Hepatocyte (in vitro differentiated cells): ENCODE measurements around the gene CHST15. TPM values are rescaled to one million over a fixed set of nuclear protein-coding genes. Genes with fewer than 3 reads are reported as not detected.

Experiments
- DNase-seq: peaks from one replicate; pipeline ENCODE4 v3.0.0-alpha.2; 2016; ENCODE audit warnings: low spot score
- H2AFZ ChIP-seq: fragments of 200-600 bp; sonication (generic); 2 replicates; pipeline ENCODE4 v1.6.0; 2016; ENCODE audit warnings: antibody characterized with exemption, mild to moderate bottlenecking
- H3K27ac ChIP-seq: fragments of 200-600 bp; sonication (generic); 2 replicates; pipeline ENCODE4 v1.5.1; 2016; ENCODE audit warnings: mild to moderate bottlenecking
- H3K27me3 ChIP-seq: fragments of 200-600 bp; sonication (generic); 2 replicates; pipeline ENCODE4 v1.6.1; 2016
- H3K36me3 ChIP-seq: fragments of 200-600 bp; sonication (generic); replicated peaks from 2 replicates; pipeline ENCODE4 v1.5.1; 2016; ENCODE audit warnings: low read depth; ENCODE audit not compliant: insufficient read depth
- H3K4me1 ChIP-seq: fragments of 200-600 bp; sonication (generic); 2 replicates; pipeline ENCODE4 v1.5.1; 2016; ENCODE audit warnings: mild to moderate bottlenecking, moderate library complexity; ENCODE audit not compliant: insufficient read depth
- H3K4me2 ChIP-seq: fragments of 200-600 bp; sonication (generic); 2 replicates; pipeline ENCODE4 v1.6.0; 2016
- H3K4me3 ChIP-seq: fragments of 200-600 bp; sonication (generic); 2 replicates; pipeline ENCODE4 v1.5.1; 2016; ENCODE audit warnings: mild to moderate bottlenecking
- H3K79me2 ChIP-seq: fragments of 200-600 bp; sonication (generic); 2 replicates; pipeline ENCODE4 v1.6.0; 2017; ENCODE audit warnings: mild to moderate bottlenecking
- H3K9me2 ChIP-seq: fragments of 200-600 bp; sonication (generic); replicated peaks from 2 replicates; pipeline ENCODE4 v1.6.0; 2017; ENCODE audit warnings: mild to moderate bottlenecking; ENCODE audit not compliant: insufficient read depth
- H3K9me3 ChIP-seq: fragments of 200-600 bp; sonication (generic); 2 replicates; pipeline ENCODE4 v1.5.1; 2016; ENCODE audit warnings: low read depth, mild to moderate bottlenecking
- H4K20me1 ChIP-seq: fragments of 200-600 bp; sonication (generic); 2 replicates; pipeline ENCODE4 v1.6.0; 2016; ENCODE audit warnings: mild to moderate bottlenecking; ENCODE audit not compliant: insufficient read depth, poor library complexity, severe bottlenecking
- EZH2 ChIP-seq: fragments of 200-600 bp; sonication (generic); IDR thresholded peaks from 2 replicates; pipeline ENCODE4 v1.6.1; 2016; ENCODE audit warnings: antibody characterized with exemption, mild to moderate bottlenecking, borderline replicate concordance
- EZH2phosphoT487 ChIP-seq: fragments of 200-600 bp; sonication (generic); IDR thresholded peaks from one replicate; pipeline ENCODE4 v1.6.1; 2018; ENCODE audit warnings: antibody characterized with exemption, mild to moderate bottlenecking, low read depth, moderate library complexity; ENCODE audit not compliant: unreplicated experiment, severe bottlenecking
- WGBS: methylation state at CpG from one replicate; pipeline ENCODE4 v1.1.6; 2016; ENCODE audit warnings: low lambda C conversion rate; ENCODE audit errors: missing lambda C conversion rate; 5-methylcytosine and 5-hydroxymethylcytosine counted together
- polyA plus RNA-seq: library from polyadenylated mRNA; unstranded; fragments of >200 nt; fragmentation: Nextera tagmentation; extraction: Ambion mirVana; gene quantifications from 2 replicates; pipeline ENCODE4 v1.2.1, GENCODE V29; 2016
- total RNA-seq: library from RNA; depleted of rRNA; stranded (reverse); fragments of >200 nt; gene quantifications from 2 replicates; pipeline ENCODE4 v1.2.3, GENCODE V29; 2014
- TF ChIP-seq, protein P1 (sequence below): fragments of 200-600 bp; sonication (generic); IDR thresholded peaks from 2 replicates; pipeline ENCODE4 v1.5.1; 2016; ENCODE audit warnings: antibody characterized with exemption, mild to moderate bottlenecking; ENCODE audit not compliant: poor library complexity

Gene CHST15
- total and polyA plus RNA-seq, 2 experiments from 2014 or later, result 3.9 to 4.5 TPM

DNA sequence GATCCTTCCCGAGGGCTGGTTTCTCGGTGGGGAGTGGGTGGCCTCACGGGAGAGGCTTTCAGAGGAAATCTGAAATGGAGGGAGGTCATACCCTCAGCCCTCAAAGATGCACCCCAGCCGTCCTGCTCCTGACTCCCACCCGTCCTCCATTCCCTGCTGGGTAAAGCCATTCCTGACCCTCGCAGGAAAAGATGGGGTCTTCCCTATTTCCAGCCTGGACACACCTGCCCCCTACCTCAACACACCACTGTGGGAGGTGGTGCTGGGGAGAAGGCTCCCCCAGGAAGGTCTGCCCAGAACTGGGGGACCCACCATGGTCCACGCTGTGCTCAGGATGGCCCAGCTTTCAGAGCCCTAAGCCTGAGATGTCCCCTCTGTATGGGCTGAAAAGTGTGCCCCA is 86.9 kb downstream of the CHST15 start:
- no peak overlapping the region for H2AFZ ChIP-seq
- H3K9me3 ChIP-seq, result no peaks in the 10 kb centered on the region
- no peaks in the 10 kb centered on the region for H4K20me1 ChIP-seq
- H3K79me2 ChIP-seq, result no peaks in the 10 kb centered on the region
- no peak overlapping the region for H3K4me3 ChIP-seq
- H3K9me2 ChIP-seq, result no peaks in the 10 kb centered on the region
- H3K36me3 ChIP-seq, result no peaks in the 10 kb centered on the region
- H3K4me1 ChIP-seq, result no peaks in the 10 kb centered on the region
- H3K4me2 ChIP-seq, result no peak overlapping the region
- H3K27me3 ChIP-seq, result no peaks in the 10 kb centered on the region
- 83% methylated on average over 7 of the region's 7 CpGs for WGBS
- TF ChIP-seq EZH2phosphoT487, result no peak
- no peak for TF ChIP-seq EZH2
- TF ChIP-seq, protein P1, sequence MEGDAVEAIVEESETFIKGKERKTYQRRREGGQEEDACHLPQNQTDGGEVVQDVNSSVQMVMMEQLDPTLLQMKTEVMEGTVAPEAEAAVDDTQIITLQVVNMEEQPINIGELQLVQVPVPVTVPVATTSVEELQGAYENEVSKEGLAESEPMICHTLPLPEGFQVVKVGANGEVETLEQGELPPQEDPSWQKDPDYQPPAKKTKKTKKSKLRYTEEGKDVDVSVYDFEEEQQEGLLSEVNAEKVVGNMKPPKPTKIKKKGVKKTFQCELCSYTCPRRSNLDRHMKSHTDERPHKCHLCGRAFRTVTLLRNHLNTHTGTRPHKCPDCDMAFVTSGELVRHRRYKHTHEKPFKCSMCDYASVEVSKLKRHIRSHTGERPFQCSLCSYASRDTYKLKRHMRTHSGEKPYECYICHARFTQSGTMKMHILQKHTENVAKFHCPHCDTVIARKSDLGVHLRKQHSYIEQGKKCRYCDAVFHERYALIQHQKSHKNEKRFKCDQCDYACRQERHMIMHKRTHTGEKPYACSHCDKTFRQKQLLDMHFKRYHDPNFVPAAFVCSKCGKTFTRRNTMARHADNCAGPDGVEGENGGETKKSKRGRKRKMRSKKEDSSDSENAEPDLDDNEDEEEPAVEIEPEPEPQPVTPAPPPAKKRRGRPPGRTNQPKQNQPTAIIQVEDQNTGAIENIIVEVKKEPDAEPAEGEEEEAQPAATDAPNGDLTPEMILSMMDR, result no peak
- no peak overlapping the region for H3K27ac ChIP-seq
- no peak for DNase-seq

DNA sequence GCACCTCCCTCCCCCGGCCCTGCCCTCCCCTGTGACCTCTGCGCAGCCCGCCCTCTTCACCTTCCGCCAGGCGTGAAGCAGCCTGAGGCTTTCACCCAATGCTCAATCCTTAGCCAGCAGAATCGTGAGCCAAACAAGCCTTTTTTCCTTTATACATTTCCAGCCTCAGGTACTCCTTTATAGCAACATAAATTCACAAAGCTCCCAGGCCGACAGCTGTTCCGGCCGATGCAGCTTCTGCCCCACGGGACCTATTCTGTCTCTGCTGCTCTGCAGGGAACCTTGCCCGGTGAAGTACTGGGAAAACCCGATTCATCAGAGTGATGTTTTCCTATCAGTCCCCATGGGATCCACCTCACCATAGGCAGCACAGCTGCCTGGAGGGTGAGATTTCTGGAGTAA is 87.4 kb downstream of the CHST15 start:
- Histone ChIP-seq H3K9me2 (no peaks in the 10 kb centered on the region), H3K9me3 (no peaks in the 10 kb centered on the region), H3K27me3 (no peaks in the 10 kb centered on the region), H4K20me1 (no peaks in the 10 kb centered on the region), H3K4me2 (no peak overlapping the region), H3K4me1 (no peaks in the 10 kb centered on the region), H3K4me3 (no peak overlapping the region), H3K27ac (no peak overlapping the region), H3K79me2 (no peaks in the 10 kb centered on the region), H3K36me3 (no peaks in the 10 kb centered on the region), H2AFZ (no peak overlapping the region)
- TF ChIP-seq, protein P1, result no peak
- TF ChIP-seq EZH2phosphoT487, result no peak
- no peak for TF ChIP-seq EZH2
- 69% methylated on average over 12 of the region's 12 CpGs for WGBS
- DNase-seq, result no peak

DNA sequence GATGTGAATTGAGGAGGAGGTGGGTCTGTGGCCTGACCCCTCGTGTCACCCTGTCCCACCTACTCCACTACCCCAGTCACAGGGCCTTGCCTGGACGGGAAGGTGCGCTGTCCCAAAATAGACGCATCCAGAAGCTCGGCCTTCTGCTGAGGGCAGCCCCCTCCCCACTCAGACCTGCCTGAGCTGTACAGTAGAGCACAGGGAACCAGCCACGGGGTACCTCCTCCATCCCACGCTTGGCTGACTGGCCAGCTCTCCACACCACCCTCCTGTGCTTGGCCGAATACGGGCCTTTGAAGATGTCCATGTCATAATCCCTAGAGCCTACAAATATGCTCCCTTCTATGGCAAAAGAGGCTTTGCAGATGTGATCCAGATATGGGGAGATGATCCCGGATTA is 88.3 kb downstream of the CHST15 start:
- Histone ChIP-seq H3K9me2 (no peaks in the 10 kb centered on the region), H3K27me3 (no peaks in the 10 kb centered on the region), H3K27ac (no peak overlapping the region), H3K4me1 (no peaks in the 10 kb centered on the region), H3K4me3 (no peak overlapping the region), H3K79me2 (no peaks in the 10 kb centered on the region), H3K9me3 (no peaks in the 10 kb centered on the region), H2AFZ (no peak overlapping the region), H3K36me3 (no peaks in the 10 kb centered on the region), H4K20me1 (no peaks in the 10 kb centered on the region), H3K4me2 (no peak overlapping the region)
- WGBS, result 90% methylated on average over 10 of the region's 10 CpGs
- no peak for DNase-seq
- TF ChIP-seq EZH2 (no peak), EZH2phosphoT487 (no peak)
- TF ChIP-seq, protein P1, result no peak

DNA sequence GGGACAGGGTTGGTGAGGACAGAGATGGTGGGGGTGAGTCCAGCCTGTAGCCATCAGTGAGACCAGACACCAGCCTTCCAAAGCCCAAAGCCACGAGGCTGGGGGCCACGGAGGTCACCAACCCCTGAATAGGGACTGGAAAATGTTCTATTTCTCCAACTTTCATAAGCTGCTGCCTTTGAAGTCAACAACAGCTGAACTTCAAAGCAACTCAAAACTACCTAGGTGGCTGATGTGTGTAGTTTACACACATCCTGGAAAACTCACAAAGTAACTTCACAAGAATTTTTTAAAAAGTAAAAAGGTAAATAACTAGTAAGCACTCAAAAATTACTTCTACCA is 88.8 kb downstream of the CHST15 start:
- H2AFZ ChIP-seq, result no peak overlapping the region
- H3K36me3 ChIP-seq, result no peaks in the 10 kb centered on the region
- no peaks in the 10 kb centered on the region for H3K9me2 ChIP-seq
- H3K4me2 ChIP-seq, result no peak overlapping the region
- DNase-seq, result no peak
- no peaks in the 10 kb centered on the region for H3K4me1 ChIP-seq
- H4K20me1 ChIP-seq, result no peaks in the 10 kb centered on the region
- H3K4me3 ChIP-seq, result no peak overlapping the region
- no peaks in the 10 kb centered on the region for H3K9me3 ChIP-seq
- H3K27ac ChIP-seq, result no peak overlapping the region
- TF ChIP-seq EZH2phosphoT487 (no peak), EZH2 (no peak)
- TF ChIP-seq, protein P1, result no peak
- H3K79me2 ChIP-seq, result no peaks in the 10 kb centered on the region
- no peaks in the 10 kb centered on the region for H3K27me3 ChIP-seq
- WGBS, result 82% methylated on average over 2 of the region's 2 CpGs
